ENCODE data around the gene GLB1L3.

Gene GLB1L3

DNA sequence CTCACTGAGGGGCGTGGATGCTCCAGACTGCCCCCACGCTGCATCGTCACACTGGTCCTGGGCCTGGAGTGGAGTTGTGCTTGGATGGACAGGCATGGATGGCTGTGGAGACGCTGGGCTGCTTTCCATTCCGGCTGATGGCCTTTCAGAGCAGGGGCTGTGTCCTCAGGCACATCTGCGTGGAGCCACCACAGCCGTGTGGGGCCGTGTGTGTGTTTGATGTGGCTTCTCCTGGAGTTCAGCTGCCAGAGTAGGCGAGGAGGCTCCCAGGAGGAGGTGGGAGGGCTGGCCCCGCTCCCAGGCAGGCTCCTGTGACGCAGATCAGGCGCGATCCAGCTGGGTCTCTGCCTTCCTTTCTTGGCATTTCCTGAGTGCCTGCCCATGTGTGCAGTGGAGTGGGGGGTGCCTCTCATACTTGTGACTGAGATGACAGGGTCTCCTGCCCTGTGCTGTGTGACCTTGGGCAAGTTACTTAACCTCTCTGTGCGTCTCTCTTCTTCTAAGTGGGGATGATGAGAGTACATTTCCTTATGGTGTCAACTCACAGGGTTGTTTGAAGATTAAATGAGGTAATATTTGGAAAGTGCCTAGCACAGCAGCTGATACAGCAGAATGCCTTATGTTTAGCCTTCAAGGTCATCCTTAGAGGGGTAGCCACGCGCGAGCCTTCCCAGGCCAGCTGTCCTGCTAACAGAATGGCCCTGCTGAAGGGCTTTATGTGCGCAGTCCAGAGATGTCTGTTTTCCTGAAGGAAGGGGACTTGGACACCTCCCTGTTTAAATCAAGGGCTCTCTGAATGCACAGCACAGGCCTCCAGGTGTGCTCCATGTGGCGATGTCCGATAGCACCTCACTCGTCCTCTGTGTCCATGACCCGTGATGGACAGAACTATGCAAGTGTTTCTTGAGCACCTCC lies 89.1 kb downstream of the GLB1L3 start:
- no peak for DNase-seq

- no peak for DNase-seq
Observed at GRCh38 chr11:134366254-134366653, 90.1 kb downstream of the GLB1L3 start.

GRCh38 chr11:134367781-134368180 lies 91.6 kb downstream of the GLB1L3 start:
- no peak for DNase-seq

All from NCI-H1436 treated with DMSO at 0.1 percent for 48 hours (cell line).